Psoas muscle (tissue), 8 donors: ENCODE data around the gene TBC1D1. TPM values are rescaled to one million over a fixed set of nuclear protein-coding genes. Genes with fewer than 3 reads are reported as not detected.

Source experiments
- ATAC-seq, 4 donors: fragments of 200-7000 bp; cut with Tn5 transposase; one replicate each; pipeline ENCODE4 v1.9.1; 2020; ENCODE audit warnings: moderate library complexity in 3 of 4, mild to moderate bottlenecking in 2 of 4
- DNase-seq, 2 donors: peaks; one replicate each; pipeline ENCODE4 v3.0.0-alpha.2; 2020
- H3K27ac ChIP-seq: fragments of 200-600 bp; one replicate; pipeline ENCODE4 v1.8.0; 2022
- H3K27me3 ChIP-seq, 3 donors: fragments of 200-600 bp in 1 of 3; one replicate each; pipeline versions ENCODE4 v1.6.1 to v1.8.0; 2013 to 2022; ENCODE audit warnings: low read length in 2 of 3, mild to moderate bottlenecking in 2 of 3, moderate library complexity in 1 of 3; ENCODE audit not compliant: insufficient read depth in 3 of 3
- H3K36me3 ChIP-seq, 2 donors: fragments of 200-600 bp in 1 of 2; one replicate each; pipeline versions ENCODE4 v1.6.1 to v1.8.0; 2013 to 2022; ENCODE audit warnings: low read depth in 1 of 2, mild to moderate bottlenecking in 1 of 2, moderate library complexity in 1 of 2; ENCODE audit not compliant: insufficient read depth in 1 of 2
- H3K4me1 ChIP-seq: fragments of 200-600 bp; one replicate; pipeline ENCODE4 v1.8.0; 2022
- H3K4me3 ChIP-seq: fragments of 200-600 bp; one replicate; pipeline ENCODE4 v1.8.0; 2022; ENCODE audit warnings: mild to moderate bottlenecking
- H3K9me3 ChIP-seq: fragments of 200-600 bp; one replicate; pipeline ENCODE4 v1.8.0; 2022
- CTCF ChIP-seq: fragments of 200-600 bp; IDR thresholded peaks from one replicate; pipeline ENCODE4 v1.8.0; 2022; ENCODE audit warnings: antibody characterized with exemption
- WGBS, 3 donors: extraction: QIAGEN DNeasy Blood & Tissue Kit; methylation state at CpG; one replicate each; pipeline versions ENCODE4 v1.1.6 to v1.1.7; 2013; 5-methylcytosine and 5-hydroxymethylcytosine counted together
- intact Hi-C, 2 donors: fragments of 100-400 bp; cut with DNase I; formaldehyde crosslinking; loops; one replicate each; pipeline versions ENCODE4 v1.11.0 to v1.14.2; 2022
- polyA plus RNA-seq, 3 donors: library from polyadenylated mRNA; stranded (reverse); fragments of 200-250 nt; gene quantifications; one replicate each; pipeline ENCODE4 v1.2.3, GENCODE V29; 2013
- total RNA-seq, 4 donors: library from RNA; stranded (reverse); fragmentation: NEBNext Ultra II Directional in 2 of 4; extraction: Animal tissue kit (Norgen Biotek cat#: 25700) in 2 of 4; gene quantifications; one replicate each; pipeline versions ENCODE4 v1.2.1 to v1.2.4, GENCODE V29; 2021 to 2023
- donor health status: healthy with polysubstance abuse.
- donor health status: DM: no; HTN: no; CAD: no; lungs with moderate emphysema.
- donor health status: Bipolar disorder and iron deficiency.
- donor health status: healthy.
- donor health status: DM: yes; HTN: yes; CAD: no.
- donor health status: DM: no; HTN: no; CAD: no.
- donor health status: DM: no; HTN: no; CAD: no.
- donor health status: DM: yes; HTN: yes; CAD: no.

Gene TBC1D1
- total and polyA plus RNA-seq, 7 donors: 18.1 to 130 (median 42.5) TPM

GRCh38 chr4:38141808-38142500 is 251.1 kb downstream of the TBC1D1 start:
- Histone ChIP-seq H3K4me3 (no peak overlapping the region), H3K36me3 (peaks cover 0 to 31% of the 10 kb centered on the region in 2 donors), H3K9me3 (no peaks in the 10 kb centered on the region), H3K4me1 (no peaks in the 10 kb centered on the region), H3K27me3 (no peaks in the 10 kb centered on the region), H3K27ac (no peak overlapping the region)
- DNase-seq: peak in 1 of 2 donors; percentile 36
- WGBS, 3 donors: 89 to 92% (median 91%) methylated on average over 8 of the region's 8 CpGs
- peak in 3 of 4 donors; percentile 24 to 44 (median 42) for ATAC-seq
- no peak for TF ChIP-seq CTCF
- intact Hi-C loops: no loop called here

GRCh38 chr4:38144031-38144430 is 253.1 kb downstream of the TBC1D1 start:
- Histone ChIP-seq H3K36me3 (peaks cover 0 to 15% of the 10 kb centered on the region in 2 donors), H3K4me3 (no peak overlapping the region), H3K9me3 (no peaks in the 10 kb centered on the region), H3K27me3 (no peaks in the 10 kb centered on the region), H3K4me1 (no peaks in the 10 kb centered on the region), H3K27ac (no peak overlapping the region)
- DNase-seq (no peak), ATAC-seq (no peak)
- no peak for TF ChIP-seq CTCF
- 19 to 38% (median 26%) methylated on average over 1 of the region's 1 CpG for WGBS, 3 donors
- intact Hi-C loops: no loop called here

GRCh38 chr4:38145033-38145678 is 254.3 kb downstream of the TBC1D1 start:
- Histone ChIP-seq H3K27me3 (no peaks in the 10 kb centered on the region), H3K36me3 (peaks cover 0 to 4% of the 10 kb centered on the region in 2 donors), H3K9me3 (no peaks in the 10 kb centered on the region), H3K4me1 (no peaks in the 10 kb centered on the region), H3K27ac (no peak overlapping the region), H3K4me3 (no peak overlapping the region)
- intact Hi-C loops: no loop called here
- 51 to 62% (median 61%) methylated on average over 4 of the region's 4 CpGs for WGBS, 3 donors
- ATAC-seq (peak in 1 of 4 donors; percentile 26), DNase-seq (no peak)
- TF ChIP-seq CTCF: no peak

GRCh38 chr4:38145741-38146140 is 254.9 kb downstream of the TBC1D1 start:
- 76 to 90% (median 87%) methylated on average over 4 of the region's 4 CpGs for WGBS, 3 donors
- Histone ChIP-seq H3K27me3 (no peaks in the 10 kb centered on the region), H3K4me1 (no peaks in the 10 kb centered on the region), H3K27ac (no peak overlapping the region), H3K9me3 (no peaks in the 10 kb centered on the region), H3K36me3 (no peaks in the 10 kb centered on the region), H3K4me3 (no peak overlapping the region)
- ATAC-seq (no peak), DNase-seq (no peak)
- intact Hi-C loops: no loop called here
- no peak for TF ChIP-seq CTCF
